ENCODE data around the gene SLC26A1. TPM values are rescaled to one million over a fixed set of nuclear protein-coding genes. Genes with fewer than 3 reads are reported as not detected.

SLC26A1 gene
- total RNA-seq, 4 donors from 2014 or later: 0.15 to 0.61 (median 0.19) TPM; not detected in 1

- intact Hi-C loops (cut with DNase I; ENCODE audit: low total_unique reads): no loop called here
- TF ChIP-seq, protein P1, sequence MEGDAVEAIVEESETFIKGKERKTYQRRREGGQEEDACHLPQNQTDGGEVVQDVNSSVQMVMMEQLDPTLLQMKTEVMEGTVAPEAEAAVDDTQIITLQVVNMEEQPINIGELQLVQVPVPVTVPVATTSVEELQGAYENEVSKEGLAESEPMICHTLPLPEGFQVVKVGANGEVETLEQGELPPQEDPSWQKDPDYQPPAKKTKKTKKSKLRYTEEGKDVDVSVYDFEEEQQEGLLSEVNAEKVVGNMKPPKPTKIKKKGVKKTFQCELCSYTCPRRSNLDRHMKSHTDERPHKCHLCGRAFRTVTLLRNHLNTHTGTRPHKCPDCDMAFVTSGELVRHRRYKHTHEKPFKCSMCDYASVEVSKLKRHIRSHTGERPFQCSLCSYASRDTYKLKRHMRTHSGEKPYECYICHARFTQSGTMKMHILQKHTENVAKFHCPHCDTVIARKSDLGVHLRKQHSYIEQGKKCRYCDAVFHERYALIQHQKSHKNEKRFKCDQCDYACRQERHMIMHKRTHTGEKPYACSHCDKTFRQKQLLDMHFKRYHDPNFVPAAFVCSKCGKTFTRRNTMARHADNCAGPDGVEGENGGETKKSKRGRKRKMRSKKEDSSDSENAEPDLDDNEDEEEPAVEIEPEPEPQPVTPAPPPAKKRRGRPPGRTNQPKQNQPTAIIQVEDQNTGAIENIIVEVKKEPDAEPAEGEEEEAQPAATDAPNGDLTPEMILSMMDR (IDR thresholded peaks at IDR 0.05): no peak
- no peak for TF ChIP-seq POLR2A (IDR thresholded peaks at IDR 0.05)
- no peak overlapping the region for H3K4me3 ChIP-seq (ENCODE audit: low read depth, poor library complexity, severe bottlenecking)
- WGBS, 2 donors: 97 to 98% methylated on average over 13 of the region's 13 CpGs
- DNase-seq (ENCODE audit: low spot score in 2 of 2): no peak
Measured at GRCh38 chr4:953574-953915, 39.7 kb downstream of the SLC26A1 start.

GRCh38 chr4:952881-953573 is 40.2 kb downstream of the SLC26A1 start:
- WGBS, 2 donors: 96 to 98% methylated on average over 28 of the region's 28 CpGs

DNA sequence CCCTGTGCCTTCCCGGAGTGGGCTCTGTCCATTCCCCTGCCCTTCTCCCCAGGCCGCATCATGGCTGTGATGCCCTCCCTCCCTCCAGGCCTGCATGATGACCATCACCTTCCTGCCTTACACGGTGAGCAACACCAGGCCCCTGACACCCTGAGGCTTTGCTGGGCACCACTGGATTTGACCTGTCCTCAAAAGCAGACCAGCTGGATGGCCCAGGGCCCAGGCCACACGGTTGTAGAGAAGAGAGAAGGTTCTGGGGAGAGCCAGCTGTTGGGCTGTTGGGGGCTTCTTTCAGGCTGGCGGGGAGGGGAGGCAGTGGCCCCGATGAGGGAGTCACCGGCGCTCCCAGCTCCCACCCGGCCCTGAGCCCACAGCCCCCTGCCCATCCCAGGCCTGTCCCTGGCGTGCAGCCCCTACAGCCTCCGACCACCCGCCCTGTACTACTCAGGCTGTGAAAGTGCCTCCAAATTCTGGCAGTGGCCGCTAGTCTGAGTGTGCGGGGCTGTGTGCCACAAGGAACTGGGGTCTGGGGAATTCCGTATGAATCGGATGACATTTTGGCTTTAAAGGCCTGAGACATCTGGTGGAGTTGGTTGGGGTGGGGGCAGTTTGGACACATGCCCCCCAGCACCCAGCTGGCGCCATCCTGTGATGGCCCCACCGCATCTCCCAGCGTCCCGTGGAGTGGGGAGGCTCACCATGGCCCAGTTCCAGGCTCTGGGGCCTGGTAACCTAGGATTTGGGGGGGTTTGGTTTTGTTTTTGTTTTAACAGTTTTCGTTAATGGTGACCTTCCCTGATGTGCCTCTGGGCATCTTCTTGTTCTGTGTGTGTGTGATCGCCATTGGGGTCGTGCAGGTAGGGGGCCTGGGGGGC is 41.4 kb downstream of the SLC26A1 start:
- no peak for TF ChIP-seq POLR2A (IDR thresholded peaks at IDR 0.05)
- TF ChIP-seq, protein P1 (IDR thresholded peaks at IDR 0.05): no peak
- H3K4me3 ChIP-seq (ENCODE audit: low read depth, poor library complexity, severe bottlenecking): no peak overlapping the region
- intact Hi-C loops (cut with DNase I; ENCODE audit: low total_unique reads): no loop called here
- DNase-seq (ENCODE audit: low spot score in 2 of 2): peak in 1 of 2 donors; percentile 49
- WGBS, 2 donors: 81 to 87% methylated on average over 16 to 19 of the region's 23 CpGs

More at GRCh38 chr4:952881-953573, 40.2 kb downstream of the SLC26A1 start:
- intact Hi-C loops (cut with DNase I; ENCODE audit: low total_unique reads): no loop called here
- peak in 1 of 2 donors; percentile 75 for DNase-seq (ENCODE audit: low spot score in 2 of 2)
- TF ChIP-seq, protein P1 (IDR thresholded peaks at IDR 0.05): no peak
- no peak for TF ChIP-seq POLR2A (IDR thresholded peaks at IDR 0.05)
- H3K4me3 ChIP-seq (ENCODE audit: low read depth, poor library complexity, severe bottlenecking): no peak overlapping the region

- WGBS, 2 donors: 80 to 84% methylated on average over 7 of the region's 7 CpGs
- intact Hi-C loops (cut with DNase I; ENCODE audit: low total_unique reads): no loop called here
Measured at GRCh38 chr4:951186-951585, 42.0 kb downstream of the SLC26A1 start.

DNA sequence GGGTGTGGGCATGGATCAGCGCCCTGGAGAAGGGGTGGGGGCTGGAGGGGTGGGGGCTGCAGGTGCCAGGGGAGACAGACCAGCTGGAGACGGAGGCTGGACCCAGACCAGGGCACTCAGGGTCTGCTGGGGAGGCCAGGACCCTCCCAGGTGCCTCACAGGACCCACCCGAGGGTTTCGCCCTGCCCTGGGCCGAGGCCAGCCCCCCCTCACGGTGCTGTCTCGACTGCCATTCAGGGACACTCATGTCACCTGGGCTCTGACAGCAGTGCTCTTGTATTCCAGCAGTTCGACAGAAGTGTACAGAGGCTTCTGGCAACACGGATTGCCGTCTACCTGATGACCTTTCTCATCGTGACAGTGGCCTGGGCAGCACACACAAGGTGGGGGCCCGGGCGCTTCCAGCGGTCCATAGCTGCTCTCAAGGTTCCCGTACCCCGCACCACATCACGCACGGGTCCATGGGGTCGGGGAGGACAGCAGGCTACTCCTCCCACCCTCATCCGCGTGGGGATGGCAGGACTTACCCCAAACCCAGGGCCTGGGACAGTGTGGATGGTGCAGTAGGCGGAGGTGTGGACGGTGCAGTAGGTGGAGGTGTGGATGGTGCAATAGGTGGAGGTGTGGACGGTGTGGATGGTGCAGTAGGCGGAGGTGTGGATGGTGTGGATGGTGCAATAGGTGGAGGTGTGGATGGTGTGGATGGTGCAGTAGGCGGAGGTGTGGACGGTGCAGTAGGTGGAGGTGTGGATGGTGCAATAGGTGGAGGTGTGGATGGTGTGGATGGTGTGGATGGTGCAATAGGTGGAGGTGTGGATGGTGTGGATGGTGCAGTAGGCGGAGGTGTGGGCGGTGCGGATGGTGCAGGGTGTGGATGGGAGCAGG is 42.8 kb downstream of the SLC26A1 start:
- TF ChIP-seq POLR2A (IDR thresholded peaks at IDR 0.05): no peak
- TF ChIP-seq, protein P1 (IDR thresholded peaks at IDR 0.05): no peak
- peak in 1 of 2 donors; percentile 75 for DNase-seq (ENCODE audit: low spot score in 2 of 2)
- H3K4me3 ChIP-seq (ENCODE audit: low read depth, poor library complexity, severe bottlenecking): no peak overlapping the region
- WGBS, 2 donors: 86 to 93% methylated on average over 27 to 28 of the region's 30 CpGs
- intact Hi-C loops (cut with DNase I; ENCODE audit: low total_unique reads): no loop called here

More at GRCh38 chr4:951186-951585, 42.0 kb downstream of the SLC26A1 start:
- TF ChIP-seq, protein P1 (IDR thresholded peaks at IDR 0.05): no peak
- no peak for TF ChIP-seq POLR2A (IDR thresholded peaks at IDR 0.05)
- no peak overlapping the region for H3K4me3 ChIP-seq (ENCODE audit: low read depth, poor library complexity, severe bottlenecking)
- DNase-seq (ENCODE audit: low spot score in 2 of 2): peak in 1 of 2 donors; percentile 61

All from lower leg skin (tissue), 4 donors.